ENCODE measurements around the gene PANX2.

Gene PANX2, protein sequence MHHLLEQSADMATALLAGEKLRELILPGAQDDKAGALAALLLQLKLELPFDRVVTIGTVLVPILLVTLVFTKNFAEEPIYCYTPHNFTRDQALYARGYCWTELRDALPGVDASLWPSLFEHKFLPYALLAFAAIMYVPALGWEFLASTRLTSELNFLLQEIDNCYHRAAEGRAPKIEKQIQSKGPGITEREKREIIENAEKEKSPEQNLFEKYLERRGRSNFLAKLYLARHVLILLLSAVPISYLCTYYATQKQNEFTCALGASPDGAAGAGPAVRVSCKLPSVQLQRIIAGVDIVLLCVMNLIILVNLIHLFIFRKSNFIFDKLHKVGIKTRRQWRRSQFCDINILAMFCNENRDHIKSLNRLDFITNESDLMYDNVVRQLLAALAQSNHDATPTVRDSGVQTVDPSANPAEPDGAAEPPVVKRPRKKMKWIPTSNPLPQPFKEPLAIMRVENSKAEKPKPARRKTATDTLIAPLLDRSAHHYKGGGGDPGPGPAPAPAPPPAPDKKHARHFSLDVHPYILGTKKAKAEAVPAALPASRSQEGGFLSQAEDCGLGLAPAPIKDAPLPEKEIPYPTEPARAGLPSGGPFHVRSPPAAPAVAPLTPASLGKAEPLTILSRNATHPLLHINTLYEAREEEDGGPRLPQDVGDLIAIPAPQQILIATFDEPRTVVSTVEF

GRCh38 chr22:50170453-50171318 is at the start of gene PANX2:
Gene PANX2, plus strand, starts transcription at chr22:50170731. Its CDS starts 0 bp downstream, at chr22:50170731.
- H3K9me3 ChIP-seq (ENCODE audit: low read depth, low read length) = no peaks in the 10 kb centered on the region
- H3K9ac ChIP-seq (ENCODE audit: insufficient read length) = peak within 1 kb of the TSS; percentile 73
- no peak for TF ChIP-seq FOXP2 (optimal IDR thresholded peaks at IDR 0.05; ENCODE audit: control extremely low read depth, extremely low read length, insufficient read depth)
- TF ChIP-seq POLR2AphosphoS5 (IDR thresholded peaks at IDR 0.05; ENCODE audit: borderline replicate concordance, low read depth, low read length) = peak; percentile 23; the same call in 1 of the 2 replicates
- no peak for TF ChIP-seq EZH2 (IDR thresholded peaks at IDR 0.05)
- peak within 1 kb of the TSS; percentile 60; the same call in 1 of the 2 replicates for H3K27ac ChIP-seq
- no peaks in the 10 kb centered on the region for H3K36me3 ChIP-seq (ENCODE audit: insufficient read depth, low read length)
- peak within 1 kb of the TSS; percentile 82 for H3K4me3 ChIP-seq
- no peak for DNase-seq (ENCODE audit: low read depth, low spot score)

DNA sequence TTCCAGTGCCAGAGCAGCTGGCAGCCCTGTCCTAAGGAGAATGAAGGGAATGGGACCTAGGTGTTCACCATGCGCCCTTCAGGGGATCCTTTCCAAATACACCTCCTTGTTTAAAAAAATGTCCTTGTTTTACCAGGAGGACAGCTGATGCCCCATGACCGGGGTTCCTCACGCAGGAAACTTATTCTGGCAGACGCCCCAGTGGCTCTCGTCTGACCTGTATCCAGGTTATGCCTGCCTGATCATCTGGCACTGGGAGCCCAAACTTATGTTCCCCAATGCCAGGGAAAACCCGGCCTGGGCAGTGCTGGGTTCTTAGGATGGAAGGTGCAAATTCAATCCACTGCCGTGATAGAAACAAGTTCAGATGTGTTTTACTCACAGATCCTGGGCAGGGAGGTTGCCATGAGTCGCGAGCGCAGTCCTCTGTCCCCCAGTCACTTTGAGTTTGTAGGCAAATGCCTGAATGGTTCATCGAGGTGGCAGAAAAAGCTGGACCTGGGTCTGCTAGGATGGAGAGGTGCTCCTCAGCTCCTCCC is 49.3 kb upstream of the PANX2 start:
- TF ChIP-seq POLR2AphosphoS5 (IDR thresholded peaks at IDR 0.05; ENCODE audit: borderline replicate concordance, low read depth, low read length) (no peak), FOXP2 (optimal IDR thresholded peaks at IDR 0.05; ENCODE audit: control extremely low read depth, extremely low read length, insufficient read depth) (no peak), EZH2 (IDR thresholded peaks at IDR 0.05) (no peak)
- H3K9me3 ChIP-seq (ENCODE audit: low read depth, low read length) = no peaks in the 10 kb centered on the region
- no peak for DNase-seq (ENCODE audit: low read depth, low spot score)
- H3K27ac ChIP-seq = no peak overlapping the region
- no peak overlapping the region for H3K9ac ChIP-seq (ENCODE audit: insufficient read length)
- no peaks in the 10 kb centered on the region for H3K36me3 ChIP-seq (ENCODE audit: insufficient read depth, low read length)
- no peak overlapping the region for H3K4me3 ChIP-seq

DNA sequence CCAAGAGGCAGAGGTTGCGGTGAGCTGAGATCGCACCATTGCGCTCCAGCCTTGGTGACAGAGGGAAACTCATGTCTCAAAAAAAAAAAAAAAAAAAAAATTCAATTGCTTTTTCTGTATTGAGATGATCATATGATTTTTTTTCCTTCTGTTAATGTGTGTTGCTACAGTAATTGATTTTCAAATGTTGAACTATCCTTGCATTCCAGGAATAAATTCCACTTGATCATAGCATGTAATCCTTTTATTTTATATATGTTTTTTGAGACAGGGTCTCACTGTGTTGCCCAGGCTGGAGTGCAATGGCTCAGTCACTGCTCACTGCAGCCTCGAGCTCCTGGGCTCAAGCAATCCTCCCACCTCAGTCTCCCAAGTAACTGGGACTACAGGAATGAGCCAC is 47.4 kb upstream of the PANX2 start:
- Histone ChIP-seq H3K9me3 (ENCODE audit: low read depth, low read length) (no peaks in the 10 kb centered on the region), H3K4me3 (no peak overlapping the region), H3K9ac (ENCODE audit: insufficient read length) (no peak overlapping the region), H3K27ac (no peak overlapping the region), H3K36me3 (ENCODE audit: insufficient read depth, low read length) (no peaks in the 10 kb centered on the region)
- TF ChIP-seq EZH2 (IDR thresholded peaks at IDR 0.05) (no peak), POLR2AphosphoS5 (IDR thresholded peaks at IDR 0.05; ENCODE audit: borderline replicate concordance, low read depth, low read length) (no peak), FOXP2 (optimal IDR thresholded peaks at IDR 0.05; ENCODE audit: control extremely low read depth, extremely low read length, insufficient read depth) (no peak)
- DNase-seq (ENCODE audit: low read depth, low spot score) = no peak

GRCh38 chr22:50125029-50125428 is 45.5 kb upstream of the PANX2 start:
- no peak for DNase-seq (ENCODE audit: low read depth, low spot score)
- no peak overlapping the region for H3K9ac ChIP-seq (ENCODE audit: insufficient read length)
- no peaks in the 10 kb centered on the region for H3K9me3 ChIP-seq (ENCODE audit: low read depth, low read length)
- H3K36me3 ChIP-seq (ENCODE audit: insufficient read depth, low read length) = no peaks in the 10 kb centered on the region
- H3K4me3 ChIP-seq = no peak overlapping the region
- H3K27ac ChIP-seq = no peak overlapping the region
- no peak for TF ChIP-seq FOXP2 (optimal IDR thresholded peaks at IDR 0.05; ENCODE audit: control extremely low read depth, extremely low read length, insufficient read depth)
- no peak for TF ChIP-seq EZH2 (IDR thresholded peaks at IDR 0.05)
- TF ChIP-seq POLR2AphosphoS5 (IDR thresholded peaks at IDR 0.05; ENCODE audit: borderline replicate concordance, low read depth, low read length) = no peak

DNA sequence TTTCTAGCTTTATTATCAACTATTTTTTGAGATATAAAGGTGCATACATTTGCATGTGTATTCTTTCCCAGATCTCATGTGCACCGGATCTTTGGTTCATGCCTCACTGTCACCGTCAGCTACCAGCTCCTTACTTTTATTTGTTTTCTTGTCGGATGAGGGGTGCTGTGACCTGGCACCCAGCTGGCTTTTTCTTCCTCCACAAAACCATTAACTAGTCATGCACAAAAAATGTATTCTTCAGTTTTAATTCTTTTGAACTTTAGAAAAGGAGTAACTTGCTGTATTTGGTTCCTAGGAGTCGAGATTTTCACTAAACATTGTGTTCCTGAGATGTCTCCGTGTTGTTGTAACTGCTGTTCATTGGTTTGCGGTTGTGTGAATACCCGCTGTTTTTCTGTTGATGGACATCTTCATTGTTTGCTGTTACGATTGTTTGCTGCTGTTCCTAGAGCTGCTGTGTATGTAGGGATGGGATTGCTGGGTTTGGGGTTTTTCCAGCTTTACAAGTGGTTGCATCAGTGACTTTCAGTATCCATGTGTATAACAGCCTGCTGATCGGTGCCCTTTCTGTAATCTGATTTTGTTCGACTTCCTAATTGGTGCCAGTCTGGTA is 41.3 kb upstream of the PANX2 start:
- Histone ChIP-seq H3K4me3 (no peak overlapping the region), H3K27ac (0 out of 2 replicates have a peak overlapping the region, but pooled peaks have one; percentile 3), H3K9me3 (ENCODE audit: low read depth, low read length) (no peaks in the 10 kb centered on the region), H3K36me3 (ENCODE audit: insufficient read depth, low read length) (no peaks in the 10 kb centered on the region), H3K9ac (ENCODE audit: insufficient read length) (no peak overlapping the region)
- DNase-seq (ENCODE audit: low read depth, low spot score) = no peak
- TF ChIP-seq POLR2AphosphoS5 (IDR thresholded peaks at IDR 0.05; ENCODE audit: borderline replicate concordance, low read depth, low read length) = no peak
- no peak for TF ChIP-seq EZH2 (IDR thresholded peaks at IDR 0.05)
- no peak for TF ChIP-seq FOXP2 (optimal IDR thresholded peaks at IDR 0.05; ENCODE audit: control extremely low read depth, extremely low read length, insufficient read depth)

- Histone ChIP-seq H3K4me3 (no peak overlapping the region), H3K27ac (no peak overlapping the region), H3K9me3 (ENCODE audit: low read depth, low read length) (no peaks in the 10 kb centered on the region), H3K9ac (ENCODE audit: insufficient read length) (no peak overlapping the region), H3K36me3 (ENCODE audit: insufficient read depth, low read length) (no peaks in the 10 kb centered on the region)
- no peak for TF ChIP-seq POLR2AphosphoS5 (IDR thresholded peaks at IDR 0.05; ENCODE audit: borderline replicate concordance, low read depth, low read length)
- no peak for TF ChIP-seq FOXP2 (optimal IDR thresholded peaks at IDR 0.05; ENCODE audit: control extremely low read depth, extremely low read length, insufficient read depth)
- no peak for TF ChIP-seq EZH2 (IDR thresholded peaks at IDR 0.05)
- no peak for DNase-seq (ENCODE audit: low read depth, low spot score)
Observed at GRCh38 chr22:50131894-50132293, 38.6 kb upstream of the PANX2 start.

DNA sequence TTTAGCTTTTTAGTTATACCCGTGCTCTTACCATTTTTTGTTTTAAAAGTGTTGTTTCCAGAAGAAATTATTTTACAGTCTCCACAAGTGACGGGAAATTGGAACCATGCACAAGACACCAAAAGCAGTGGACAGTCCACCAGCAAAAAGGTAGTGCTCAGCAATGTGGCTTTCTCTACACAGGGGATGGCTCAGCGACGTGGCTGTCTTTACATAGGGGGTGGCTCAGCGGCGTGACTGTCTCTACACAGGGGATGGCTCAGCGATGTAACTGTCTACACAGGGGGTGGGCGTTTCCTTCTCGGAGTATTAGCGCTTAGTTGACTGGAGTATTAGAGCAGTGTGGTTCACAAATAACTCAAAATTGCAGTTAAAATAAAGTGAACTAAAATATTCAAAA is 36.0 kb upstream of the PANX2 start:
- no peak overlapping the region for H3K4me3 ChIP-seq
- no peak for DNase-seq (ENCODE audit: low read depth, low spot score)
- TF ChIP-seq EZH2 (IDR thresholded peaks at IDR 0.05) = no peak
- no peak for TF ChIP-seq POLR2AphosphoS5 (IDR thresholded peaks at IDR 0.05; ENCODE audit: borderline replicate concordance, low read depth, low read length)
- TF ChIP-seq FOXP2 (optimal IDR thresholded peaks at IDR 0.05; ENCODE audit: control extremely low read depth, extremely low read length, insufficient read depth) = no peak
- H3K9me3 ChIP-seq (ENCODE audit: low read depth, low read length) = no peaks in the 10 kb centered on the region
- no peak overlapping the region for H3K9ac ChIP-seq (ENCODE audit: insufficient read length)
- H3K27ac ChIP-seq = no peak overlapping the region
- H3K36me3 ChIP-seq (ENCODE audit: insufficient read depth, low read length) = no peaks in the 10 kb centered on the region

All from SK-N-MC (cell line).